ENCODE results near the gene NOS2. TPM values are rescaled to one million over a fixed set of nuclear protein-coding genes. Genes with fewer than 3 reads are reported as not detected.

Gene NOS2
- total RNA-seq, 1 donor from 2014 or later = 0.09 TPM

DNA sequence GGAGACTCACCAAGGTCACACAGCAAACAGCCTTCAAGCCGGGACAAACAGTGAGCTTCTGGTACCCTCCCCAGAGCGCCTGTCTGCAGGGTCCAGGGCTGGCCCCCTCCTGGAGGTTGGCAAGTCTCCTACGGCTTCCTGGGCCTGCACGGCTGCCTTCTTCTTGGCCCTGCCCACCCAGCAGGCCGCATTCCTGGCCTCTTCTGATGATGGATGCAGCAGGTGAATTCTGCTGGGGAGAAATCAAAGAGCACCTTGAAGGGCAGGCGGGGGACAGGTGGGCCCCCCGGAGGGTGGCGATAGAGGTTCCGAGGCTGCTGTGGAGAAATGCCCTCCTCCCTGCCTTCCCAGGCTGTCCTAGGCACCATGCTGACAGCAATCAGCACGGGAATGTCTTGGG is 3.8 kb upstream of the NOS2 start:
- Mint-ChIP-seq H3K27me3 (ENCODE audit: low read depth, unreplicated experiment) (peaks cover 32% of the 10 kb centered on the region), H3K4me3 (ENCODE audit: unreplicated experiment) (no peak overlapping the region), H3K27ac (ENCODE audit: unreplicated experiment) (no peak overlapping the region), H3K4me1 (ENCODE audit: low read depth, unreplicated experiment) (peaks cover 3% of the 10 kb centered on the region), H3K36me3 (ENCODE audit: low read depth, unreplicated experiment) (no peaks in the 10 kb centered on the region), H3K9me3 (ENCODE audit: unreplicated experiment) (no peaks in the 10 kb centered on the region)
- no peaks in the 10 kb centered on the region for H3K4me1 ChIP-seq (ENCODE audit: insufficient read depth, low read length)
- DNase-seq (ENCODE audit: low read depth) = no peak
- TF ChIP-seq EZH2 (IDR thresholded peaks at IDR 0.05; ENCODE audit: insufficient read depth, low read length) (no peak), CTCF (IDR thresholded peaks at IDR 0.05; ENCODE audit: insufficient read depth, low read depth, low read length) (no peak)
- H3K27me3 ChIP-seq (ENCODE audit: insufficient read depth, low read length) = peaks cover 6% of the 10 kb centered on the region
- H2AFZ ChIP-seq (ENCODE audit: low read depth, low read length) = no peak overlapping the region
- H3K79me2 ChIP-seq (ENCODE audit: insufficient read depth, low read length) = no peaks in the 10 kb centered on the region
- H3K4me2 ChIP-seq (ENCODE audit: low read length) = no peak overlapping the region
- H3K36me3 ChIP-seq (ENCODE audit: insufficient read depth, low read length) = no peaks in the 10 kb centered on the region
- no peak for FAIRE-seq
- no peak overlapping the region for H3K27ac ChIP-seq (ENCODE audit: low read depth, low read length)
- H3K4me3 ChIP-seq (ENCODE audit: insufficient read depth, low read depth, low read length) = no peak overlapping the region
- H4K20me1 ChIP-seq (ENCODE audit: insufficient read depth, low read length) = no peaks in the 10 kb centered on the region
- no peak overlapping the region for H3K9ac ChIP-seq (ENCODE audit: low read length)
- H3K9me3 ChIP-seq (ENCODE audit: insufficient read depth, low read depth, low read length) = no peaks in the 10 kb centered on the region

DNA sequence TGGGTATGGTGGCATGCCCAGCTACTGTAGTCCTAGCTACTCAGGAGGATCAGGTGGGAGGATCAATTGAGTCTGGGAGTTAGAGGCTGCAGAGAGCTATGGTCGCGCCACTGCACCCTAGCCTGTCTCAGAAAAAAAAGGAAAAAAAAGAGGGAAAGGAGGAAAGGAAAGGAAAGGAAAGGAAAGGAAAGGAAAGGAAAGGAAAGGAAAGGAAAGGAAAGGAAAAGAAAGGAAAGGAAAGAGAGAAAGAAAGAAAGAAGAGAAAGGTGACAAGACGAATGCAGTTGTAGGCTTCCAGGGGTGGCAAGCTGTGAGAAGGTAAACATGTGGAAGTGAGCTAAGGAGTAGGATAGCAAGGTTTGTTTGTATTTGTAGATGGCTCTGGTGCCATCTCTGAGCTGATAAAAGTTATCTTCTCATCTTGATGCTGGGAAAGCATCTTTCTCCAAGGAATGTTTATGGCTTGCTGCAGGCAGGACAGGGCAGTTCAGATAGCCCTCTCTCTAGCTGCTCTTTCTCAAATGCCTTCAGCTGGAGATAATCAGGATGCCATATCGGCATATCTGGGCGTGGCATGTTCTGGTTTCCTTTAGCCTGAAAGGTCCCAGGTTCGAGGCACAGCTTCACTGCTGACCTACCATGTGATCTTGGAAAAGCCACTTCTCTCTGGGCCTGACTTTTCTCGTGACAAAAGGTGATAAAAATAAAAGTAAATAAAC is 2.8 kb upstream of the NOS2 start:
- Mint-ChIP-seq H3K27ac (ENCODE audit: unreplicated experiment) (no peak overlapping the region), H3K36me3 (ENCODE audit: low read depth, unreplicated experiment) (no peaks in the 10 kb centered on the region), H3K27me3 (ENCODE audit: low read depth, unreplicated experiment) (peaks cover 42% of the 10 kb centered on the region), H3K4me1 (ENCODE audit: low read depth, unreplicated experiment) (peaks cover 3% of the 10 kb centered on the region), H3K4me3 (ENCODE audit: unreplicated experiment) (no peak overlapping the region), H3K9me3 (ENCODE audit: unreplicated experiment) (peaks cover 3% of the 10 kb centered on the region)
- TF ChIP-seq EZH2 (IDR thresholded peaks at IDR 0.05; ENCODE audit: insufficient read depth, low read length) = no peak
- TF ChIP-seq CTCF (IDR thresholded peaks at IDR 0.05; ENCODE audit: insufficient read depth, low read depth, low read length) = no peak
- Histone ChIP-seq H3K4me3 (ENCODE audit: insufficient read depth, low read depth, low read length) (no peak overlapping the region), H3K27ac (ENCODE audit: low read depth, low read length) (no peak overlapping the region), H3K36me3 (ENCODE audit: insufficient read depth, low read length) (no peaks in the 10 kb centered on the region), H3K79me2 (ENCODE audit: insufficient read depth, low read length) (no peaks in the 10 kb centered on the region), H3K9me3 (ENCODE audit: insufficient read depth, low read depth, low read length) (no peaks in the 10 kb centered on the region), H3K4me2 (ENCODE audit: low read length) (no peak overlapping the region), H3K27me3 (ENCODE audit: insufficient read depth, low read length) (peaks cover 13% of the 10 kb centered on the region), H3K9ac (ENCODE audit: low read length) (no peak overlapping the region), H4K20me1 (ENCODE audit: insufficient read depth, low read length) (no peaks in the 10 kb centered on the region), H2AFZ (ENCODE audit: low read depth, low read length) (no peak overlapping the region), H3K4me1 (ENCODE audit: insufficient read depth, low read length) (no peaks in the 10 kb centered on the region)
- FAIRE-seq = no peak
- DNase-seq (ENCODE audit: low read depth) = no peak

- H3K27ac ChIP-seq (ENCODE audit: low read depth, low read length) = no peak overlapping the region
- no peaks in the 10 kb centered on the region for H3K9me3 ChIP-seq (ENCODE audit: insufficient read depth, low read depth, low read length)
- no peaks in the 10 kb centered on the region for H3K4me1 ChIP-seq (ENCODE audit: insufficient read depth, low read length)
- no peak overlapping the region for H3K4me2 ChIP-seq (ENCODE audit: low read length)
- H3K9ac ChIP-seq (ENCODE audit: low read length) = no peak overlapping the region
- DNase-seq (ENCODE audit: low read depth) = no peak
- no peak overlapping the region for H3K4me3 ChIP-seq (ENCODE audit: insufficient read depth, low read depth, low read length)
- Mint-ChIP-seq H3K27me3 (ENCODE audit: low read depth, unreplicated experiment) (peaks cover 53% of the 10 kb centered on the region), H3K4me1 (ENCODE audit: low read depth, unreplicated experiment) (peaks cover 3% of the 10 kb centered on the region), H3K27ac (ENCODE audit: unreplicated experiment) (no peak overlapping the region), H3K36me3 (ENCODE audit: low read depth, unreplicated experiment) (no peaks in the 10 kb centered on the region), H3K9me3 (ENCODE audit: unreplicated experiment) (peaks cover 4% of the 10 kb centered on the region), H3K4me3 (ENCODE audit: unreplicated experiment) (no peak overlapping the region)
- no peaks in the 10 kb centered on the region for H4K20me1 ChIP-seq (ENCODE audit: insufficient read depth, low read length)
- no peak for TF ChIP-seq EZH2 (IDR thresholded peaks at IDR 0.05; ENCODE audit: insufficient read depth, low read length)
- no peak for TF ChIP-seq CTCF (IDR thresholded peaks at IDR 0.05; ENCODE audit: insufficient read depth, low read depth, low read length)
- FAIRE-seq = no peak
- H3K36me3 ChIP-seq (ENCODE audit: insufficient read depth, low read length) = no peaks in the 10 kb centered on the region
- H2AFZ ChIP-seq (ENCODE audit: low read depth, low read length) = no peak overlapping the region
- H3K79me2 ChIP-seq (ENCODE audit: insufficient read depth, low read length) = no peaks in the 10 kb centered on the region
- H3K27me3 ChIP-seq (ENCODE audit: insufficient read depth, low read length) = peaks cover 16% of the 10 kb centered on the region
These were observed 1.7 kb upstream of the NOS2 start for GRCh38 chr17:27802033-27802432.
